ENCODE results near the gene IMMP2L.

The IMMP2L gene

DNA sequence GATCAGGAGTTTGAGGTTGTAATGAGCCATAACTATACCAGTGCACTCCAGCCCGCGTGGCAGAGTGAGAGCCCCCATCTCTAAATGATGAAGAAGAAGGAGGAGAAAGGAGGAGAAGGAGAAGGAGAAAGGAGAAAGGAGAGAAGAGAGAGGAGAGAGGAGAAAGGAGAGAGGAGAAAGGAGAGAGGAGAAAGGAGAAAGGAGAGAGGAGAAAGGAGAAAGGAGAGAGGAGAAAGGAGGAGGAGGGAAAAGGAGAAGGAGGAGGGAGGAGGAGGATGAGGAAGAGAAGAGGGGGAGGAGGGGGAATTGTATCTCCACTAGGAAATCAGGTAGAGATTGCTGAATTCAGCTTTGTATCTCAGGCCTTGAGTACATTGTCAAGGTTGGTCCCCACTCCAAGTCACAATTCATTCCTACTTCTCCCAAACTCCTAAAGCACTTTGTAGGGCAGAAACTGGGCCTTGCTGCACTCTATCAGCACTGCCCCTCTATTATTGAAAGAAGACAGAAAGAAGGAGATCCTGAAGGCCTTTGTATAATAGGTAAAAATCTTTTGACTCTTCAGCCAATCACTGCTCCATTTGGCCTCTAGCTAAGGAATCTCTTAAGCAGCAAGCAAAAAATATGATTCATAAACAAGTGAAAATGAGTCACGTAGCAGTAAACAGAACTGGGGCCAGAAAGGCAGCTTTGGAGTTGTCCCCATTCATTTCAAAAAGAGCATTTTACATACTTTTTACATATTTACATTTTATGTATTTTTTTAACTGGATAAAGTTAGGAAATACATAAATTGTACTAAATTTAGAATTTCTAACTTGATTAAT is 178.0 kb downstream of the IMMP2L start:
- no peaks in the 10 kb centered on the region for H3K9me3 ChIP-seq (ENCODE audit: severe bottlenecking)
- no peaks in the 10 kb centered on the region for H3K36me3 ChIP-seq (ENCODE audit: low read depth)
- DNase-seq (ENCODE audit: low spot score) (no peak), ATAC-seq (ENCODE audit: low read depth) (peak; percentile 97)
- H3K27ac ChIP-seq (ENCODE audit: poor library complexity, severe bottlenecking): peak overlapping the region; percentile 11
- TF ChIP-seq, protein P1, sequence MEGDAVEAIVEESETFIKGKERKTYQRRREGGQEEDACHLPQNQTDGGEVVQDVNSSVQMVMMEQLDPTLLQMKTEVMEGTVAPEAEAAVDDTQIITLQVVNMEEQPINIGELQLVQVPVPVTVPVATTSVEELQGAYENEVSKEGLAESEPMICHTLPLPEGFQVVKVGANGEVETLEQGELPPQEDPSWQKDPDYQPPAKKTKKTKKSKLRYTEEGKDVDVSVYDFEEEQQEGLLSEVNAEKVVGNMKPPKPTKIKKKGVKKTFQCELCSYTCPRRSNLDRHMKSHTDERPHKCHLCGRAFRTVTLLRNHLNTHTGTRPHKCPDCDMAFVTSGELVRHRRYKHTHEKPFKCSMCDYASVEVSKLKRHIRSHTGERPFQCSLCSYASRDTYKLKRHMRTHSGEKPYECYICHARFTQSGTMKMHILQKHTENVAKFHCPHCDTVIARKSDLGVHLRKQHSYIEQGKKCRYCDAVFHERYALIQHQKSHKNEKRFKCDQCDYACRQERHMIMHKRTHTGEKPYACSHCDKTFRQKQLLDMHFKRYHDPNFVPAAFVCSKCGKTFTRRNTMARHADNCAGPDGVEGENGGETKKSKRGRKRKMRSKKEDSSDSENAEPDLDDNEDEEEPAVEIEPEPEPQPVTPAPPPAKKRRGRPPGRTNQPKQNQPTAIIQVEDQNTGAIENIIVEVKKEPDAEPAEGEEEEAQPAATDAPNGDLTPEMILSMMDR (IDR thresholded peaks at IDR 0.05; ENCODE audit: poor library complexity, severe bottlenecking): no peak
- H3K27me3 ChIP-seq (ENCODE audit: insufficient read depth, poor library complexity, severe bottlenecking): no peaks in the 10 kb centered on the region
- H3K4me3 ChIP-seq (ENCODE audit: severe bottlenecking): no peak overlapping the region
- peaks cover 15% of the 10 kb centered on the region for H3K4me1 ChIP-seq (ENCODE audit: insufficient read depth, poor library complexity, severe bottlenecking)

- TF ChIP-seq, protein P1 (IDR thresholded peaks at IDR 0.05; ENCODE audit: poor library complexity, severe bottlenecking): no peak
Measured at GRCh38 chr7:111383133-111383532, 179.2 kb downstream of the IMMP2L start.

DNA sequence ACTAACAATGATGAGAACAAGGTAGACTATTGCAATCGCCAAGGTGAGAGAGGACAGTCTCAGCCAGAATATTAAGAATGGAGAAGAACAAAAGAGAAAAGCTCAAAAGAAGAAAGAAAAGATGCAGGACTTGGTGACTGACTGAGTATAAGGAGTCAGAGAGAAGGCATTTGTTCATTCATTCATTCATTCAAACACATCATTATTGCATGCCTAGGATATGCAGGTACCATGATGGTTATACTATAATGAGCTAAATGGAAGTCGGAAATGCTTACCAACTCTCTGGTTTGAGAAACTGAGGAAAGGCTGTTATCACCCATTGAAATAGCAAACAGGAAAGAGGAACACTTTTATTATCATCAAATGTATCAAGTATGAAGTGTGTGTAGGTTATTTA is 180.7 kb downstream of the IMMP2L start:
- no peak overlapping the region for H3K27ac ChIP-seq (ENCODE audit: poor library complexity, severe bottlenecking)
- DNase-seq (ENCODE audit: low spot score) (no peak), ATAC-seq (ENCODE audit: low read depth) (no peak)
- H3K9me3 ChIP-seq (ENCODE audit: severe bottlenecking): no peaks in the 10 kb centered on the region
- H3K27me3 ChIP-seq (ENCODE audit: insufficient read depth, poor library complexity, severe bottlenecking): no peaks in the 10 kb centered on the region
- no peak overlapping the region for H3K4me3 ChIP-seq (ENCODE audit: severe bottlenecking)
- no peaks in the 10 kb centered on the region for H3K36me3 ChIP-seq (ENCODE audit: low read depth)
- TF ChIP-seq, protein P1 (IDR thresholded peaks at IDR 0.05; ENCODE audit: poor library complexity, severe bottlenecking): no peak
- peaks cover 15% of the 10 kb centered on the region for H3K4me1 ChIP-seq (ENCODE audit: insufficient read depth, poor library complexity, severe bottlenecking)

More at GRCh38 chr7:111383133-111383532, 179.2 kb downstream of the IMMP2L start:
- peak; percentile 47; the same call in 1 of the 3 replicates for ATAC-seq (ENCODE audit: low read depth)
- Histone ChIP-seq H3K4me3 (ENCODE audit: severe bottlenecking) (no peak overlapping the region), H3K4me1 (ENCODE audit: insufficient read depth, poor library complexity, severe bottlenecking) (peaks cover 15% of the 10 kb centered on the region), H3K9me3 (ENCODE audit: severe bottlenecking) (no peaks in the 10 kb centered on the region), H3K27me3 (ENCODE audit: insufficient read depth, poor library complexity, severe bottlenecking) (no peaks in the 10 kb centered on the region), H3K36me3 (ENCODE audit: low read depth) (no peaks in the 10 kb centered on the region), H3K27ac (ENCODE audit: poor library complexity, severe bottlenecking) (peak overlapping the region; percentile 22)
- DNase-seq (ENCODE audit: low spot score): no peak

DNA sequence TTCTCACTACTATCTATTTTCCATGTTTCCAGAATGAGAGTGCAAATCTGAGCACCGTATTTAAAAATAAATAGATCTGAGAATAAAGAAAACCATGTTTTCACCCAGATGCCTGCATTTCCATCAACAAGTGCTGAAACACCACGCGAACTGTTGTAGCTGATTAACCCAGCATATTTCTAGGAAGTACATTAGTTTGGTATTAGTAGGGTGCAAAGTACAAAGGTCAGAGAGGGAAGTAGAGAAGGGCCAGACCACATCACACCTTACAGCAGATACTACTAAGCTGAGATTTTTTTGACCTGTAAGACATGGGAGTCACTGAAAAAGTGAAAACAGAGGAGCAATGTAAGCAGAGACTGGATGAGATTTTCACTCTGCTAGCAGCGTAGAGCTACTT is 181.3 kb downstream of the IMMP2L start:
- Histone ChIP-seq H3K4me3 (ENCODE audit: severe bottlenecking) (no peak overlapping the region), H3K4me1 (ENCODE audit: insufficient read depth, poor library complexity, severe bottlenecking) (peaks cover 15% of the 10 kb centered on the region), H3K27ac (ENCODE audit: poor library complexity, severe bottlenecking) (no peak overlapping the region), H3K9me3 (ENCODE audit: severe bottlenecking) (no peaks in the 10 kb centered on the region), H3K36me3 (ENCODE audit: low read depth) (no peaks in the 10 kb centered on the region), H3K27me3 (ENCODE audit: insufficient read depth, poor library complexity, severe bottlenecking) (no peaks in the 10 kb centered on the region)
- DNase-seq (ENCODE audit: low spot score) (no peak), ATAC-seq (ENCODE audit: low read depth) (no peak)
- TF ChIP-seq, protein P1 (IDR thresholded peaks at IDR 0.05; ENCODE audit: poor library complexity, severe bottlenecking): no peak

- TF ChIP-seq, protein P1 (IDR thresholded peaks at IDR 0.05; ENCODE audit: poor library complexity, severe bottlenecking): no peak
- Histone ChIP-seq H3K4me1 (ENCODE audit: insufficient read depth, poor library complexity, severe bottlenecking) (no peaks in the 10 kb centered on the region), H3K9me3 (ENCODE audit: severe bottlenecking) (no peaks in the 10 kb centered on the region), H3K27me3 (ENCODE audit: insufficient read depth, poor library complexity, severe bottlenecking) (no peaks in the 10 kb centered on the region), H3K36me3 (ENCODE audit: low read depth) (no peaks in the 10 kb centered on the region), H3K4me3 (ENCODE audit: severe bottlenecking) (no peak overlapping the region), H3K27ac (ENCODE audit: poor library complexity, severe bottlenecking) (no peak overlapping the region)
- no peak for ATAC-seq (ENCODE audit: low read depth)
- no peak for DNase-seq (ENCODE audit: low spot score)
Measured at GRCh38 chr7:111374027-111374426, 188.3 kb downstream of the IMMP2L start.

Measured in RWPE2 (cell line).